GM15510 (cell line): ENCODE results near the gene KCNIP2.

ENCODE experiments used
- POLR2A ChIP-seq: IDR thresholded peaks from 3 replicates; pipeline ENCODE4 v1.6.1; 2011; ENCODE audit warnings: borderline replicate concordance; ENCODE audit not compliant: insufficient read length; ENCODE audit errors: extremely low read depth

Gene KCNIP2

DNA sequence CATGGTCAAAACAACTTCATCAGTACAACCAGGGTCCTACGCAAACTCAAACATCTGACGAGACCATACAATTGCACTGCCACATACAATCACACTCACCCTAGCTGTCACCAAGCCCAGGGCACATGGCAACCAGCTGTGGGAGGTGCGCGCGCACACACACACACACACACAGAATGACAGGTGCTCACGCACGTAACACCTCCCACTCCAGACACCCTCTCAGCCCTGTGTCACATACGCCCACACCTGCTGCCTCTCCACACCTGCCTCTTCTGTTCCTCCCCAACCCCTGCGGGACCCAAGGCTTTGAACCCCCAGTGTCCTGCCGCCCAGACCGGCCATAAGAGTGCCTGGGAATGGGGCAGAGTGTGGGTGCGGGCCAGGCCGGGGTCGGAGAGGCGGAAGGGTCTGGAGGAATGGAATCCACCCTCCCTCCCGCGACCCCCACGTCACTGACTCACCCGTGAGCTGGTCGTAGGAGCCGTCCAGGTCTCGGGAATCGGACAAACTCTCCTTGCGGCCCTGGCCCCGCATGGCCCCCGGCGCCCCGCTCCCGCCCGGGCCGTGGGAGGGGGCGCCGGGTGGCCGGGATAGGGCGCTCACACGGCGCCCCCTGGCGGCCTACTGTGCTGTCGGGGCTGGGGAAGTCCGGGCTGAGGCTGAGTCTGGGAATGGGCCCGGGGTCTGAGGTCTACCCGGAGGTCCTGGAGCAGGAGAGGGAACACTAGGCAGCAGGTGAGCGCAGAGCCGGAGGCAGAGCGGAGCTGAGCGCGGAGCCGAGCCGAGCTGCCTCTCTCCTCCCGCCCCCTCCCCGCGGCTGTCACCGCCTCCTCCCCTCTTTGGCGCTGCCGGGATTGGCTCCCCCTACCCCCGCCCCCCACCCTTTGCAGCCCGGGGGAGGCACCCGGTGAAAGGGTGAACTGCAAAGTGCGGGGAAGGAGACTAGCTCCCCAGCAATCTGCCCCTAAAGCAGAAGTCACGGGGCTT lies at the start of gene KCNIP2:
KCNIP2 (minus strand) TSS at position 769 of the 990 bp plus-strand sequence; CDS start at position 537, 232 bp downstream.
- TF ChIP-seq POLR2A: no peak

DNA sequence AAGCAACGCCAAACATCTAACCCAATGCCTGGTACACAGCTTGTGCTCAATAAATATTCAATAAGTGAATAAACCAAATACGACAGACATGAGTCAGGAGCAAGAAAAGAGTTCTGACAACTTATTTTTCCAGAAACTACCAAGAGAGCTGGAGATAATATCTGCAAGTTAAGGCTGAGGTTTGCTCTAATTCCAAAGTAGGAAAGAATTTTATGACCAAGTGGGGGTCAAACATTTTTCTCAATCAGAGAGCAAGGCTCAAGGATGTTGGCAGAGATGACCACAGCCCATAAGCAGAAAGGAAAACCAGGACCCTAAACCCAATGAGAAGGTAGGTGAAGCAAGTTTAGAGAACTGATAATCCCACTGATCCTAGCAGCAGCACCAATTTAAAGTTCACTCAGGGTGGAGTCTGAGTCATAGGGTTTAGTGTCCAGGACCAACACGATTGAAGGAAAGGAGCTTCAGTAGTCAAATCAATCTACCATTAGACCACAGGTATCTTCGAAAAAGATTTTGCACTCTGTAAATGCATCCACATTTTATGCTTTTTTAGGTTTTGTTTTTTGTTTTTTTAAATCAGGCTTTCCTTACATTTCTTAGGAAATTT lies 49.3 kb upstream of the KCNIP2 start:
- no peak for TF ChIP-seq POLR2A

DNA sequence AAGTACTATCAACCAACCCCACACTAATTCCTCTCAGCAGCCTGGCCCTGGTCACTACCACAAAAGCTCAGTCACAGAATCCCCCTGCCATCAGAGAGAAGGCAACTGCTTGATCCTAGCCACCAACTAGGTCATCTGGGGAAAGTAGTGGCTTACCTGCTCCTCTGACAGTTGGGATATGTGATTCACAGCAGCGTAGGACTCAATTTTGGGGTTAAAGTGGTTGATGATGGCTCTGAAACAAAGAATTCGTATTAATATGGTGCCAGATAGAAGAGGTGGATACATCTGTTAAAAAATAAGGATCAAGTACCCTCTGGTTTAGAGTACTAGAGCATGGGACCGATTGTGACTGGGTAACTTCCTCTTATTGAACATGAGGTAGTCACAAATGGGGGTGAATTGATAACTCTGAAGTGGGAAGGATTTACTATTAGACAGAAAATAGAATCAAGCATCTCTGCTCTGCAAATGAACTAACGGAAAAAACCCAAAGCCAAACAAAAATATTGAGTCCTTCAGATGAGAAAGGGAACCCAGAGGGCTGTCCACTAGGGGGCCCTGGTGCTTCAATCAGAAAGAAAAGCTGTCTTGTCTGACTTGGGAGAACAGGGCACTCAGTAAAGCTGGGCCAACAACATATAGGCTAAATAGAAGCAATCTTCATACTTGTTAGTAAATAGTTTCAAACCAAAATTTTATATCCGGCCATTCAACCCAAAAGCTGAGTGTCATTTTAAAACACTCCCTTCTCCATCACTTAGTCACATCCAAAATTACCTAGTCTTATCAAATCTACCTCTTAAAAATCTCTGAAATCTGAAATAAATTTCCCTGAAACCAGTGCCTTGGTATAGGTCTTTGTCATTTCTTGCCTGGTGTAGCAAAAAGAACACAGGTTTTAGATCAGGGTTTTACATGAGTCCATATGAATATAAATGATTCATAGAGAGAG lies 45.9 kb upstream of the KCNIP2 start:
- TF ChIP-seq POLR2A: no peak

DNA sequence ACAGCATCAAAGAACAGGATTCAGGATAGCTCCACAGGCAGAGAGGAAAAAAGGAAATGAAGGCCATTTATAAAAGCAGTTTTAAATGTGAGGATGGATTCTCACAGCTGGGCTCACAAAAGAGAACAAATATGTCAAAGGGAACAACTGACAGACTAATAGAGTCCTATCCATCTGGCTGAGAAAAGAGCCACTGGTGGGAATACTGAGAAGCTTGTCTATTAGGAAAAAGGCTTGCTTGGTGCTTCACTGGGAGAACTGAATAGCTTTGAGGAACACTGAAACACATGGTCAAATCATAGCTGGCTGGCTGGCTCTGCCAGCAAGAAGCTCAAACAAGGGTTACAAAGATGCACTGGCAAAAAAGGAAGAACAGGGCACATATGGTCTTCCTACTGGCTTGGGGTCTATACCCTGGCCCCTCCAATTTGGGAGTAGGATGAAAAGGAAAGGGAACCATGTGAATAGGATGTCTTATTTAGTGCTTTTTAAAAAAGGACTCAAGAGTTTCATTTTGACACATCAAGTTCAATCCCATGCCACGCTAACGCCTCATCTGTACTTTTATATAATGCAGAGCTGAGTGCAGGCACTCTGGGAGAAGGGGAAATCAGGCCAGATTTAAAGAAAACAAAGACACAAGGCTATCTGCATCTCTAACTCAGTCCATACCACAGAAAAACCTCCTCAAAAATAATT lies 44.8 kb upstream of the KCNIP2 start:
- TF ChIP-seq POLR2A: no peak

DNA sequence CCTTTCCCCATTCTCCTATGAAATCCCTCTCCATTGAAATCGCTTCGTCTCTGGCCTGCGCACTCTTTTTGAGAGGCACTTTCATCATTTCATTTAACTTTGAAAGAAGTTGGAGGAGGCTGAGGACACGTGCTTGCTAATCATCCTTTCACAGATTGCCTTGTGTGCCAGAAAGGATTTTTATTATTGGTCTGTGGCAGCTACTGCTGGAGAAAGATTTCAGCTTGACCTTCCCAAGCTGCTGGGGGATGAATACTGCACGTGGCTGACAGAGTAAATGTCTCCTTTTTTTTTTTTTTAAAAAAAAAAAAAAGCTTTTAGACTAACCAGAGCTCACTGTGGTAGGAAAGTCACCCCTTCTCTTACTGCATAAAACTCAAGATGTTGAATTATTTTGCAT lies 44.2 kb upstream of the KCNIP2 start:
- no peak for TF ChIP-seq POLR2A

DNA sequence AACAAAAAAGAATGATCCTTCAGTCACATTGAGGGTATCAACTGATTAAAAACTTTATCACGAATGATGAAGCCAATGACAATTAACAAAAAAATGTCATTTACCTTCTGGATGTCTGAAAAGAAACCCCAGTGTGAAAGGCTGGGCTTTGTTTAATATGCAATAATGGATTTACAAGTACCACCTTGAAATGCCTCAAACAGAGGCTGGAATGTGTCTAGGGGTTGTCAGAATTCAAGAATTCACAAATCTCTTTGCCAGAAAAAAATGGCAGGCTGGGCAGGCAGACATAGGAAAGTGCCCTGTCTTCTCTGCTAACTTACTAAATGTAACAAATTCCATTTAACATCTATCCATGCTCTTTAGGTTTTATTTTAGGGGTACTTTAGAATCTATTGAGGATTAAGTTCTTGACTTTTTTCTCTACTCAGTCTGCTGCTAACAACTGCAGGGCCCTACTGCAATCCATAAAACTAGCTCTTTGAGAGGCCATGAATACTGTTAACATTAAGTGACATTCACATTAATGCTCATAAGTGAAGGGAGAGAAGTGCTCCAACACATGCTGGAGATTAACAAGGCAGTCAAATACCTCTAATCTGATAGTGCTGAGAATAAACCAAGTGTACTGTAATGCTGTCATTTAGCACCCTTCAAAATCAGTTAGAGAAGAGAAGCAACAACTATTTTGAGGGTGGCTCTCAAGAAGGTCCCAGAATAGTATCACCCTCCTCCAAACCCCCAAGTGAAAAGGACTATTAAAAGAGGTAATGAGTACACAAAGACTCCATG lies 43.1 kb upstream of the KCNIP2 start:
- no peak for TF ChIP-seq POLR2A

DNA sequence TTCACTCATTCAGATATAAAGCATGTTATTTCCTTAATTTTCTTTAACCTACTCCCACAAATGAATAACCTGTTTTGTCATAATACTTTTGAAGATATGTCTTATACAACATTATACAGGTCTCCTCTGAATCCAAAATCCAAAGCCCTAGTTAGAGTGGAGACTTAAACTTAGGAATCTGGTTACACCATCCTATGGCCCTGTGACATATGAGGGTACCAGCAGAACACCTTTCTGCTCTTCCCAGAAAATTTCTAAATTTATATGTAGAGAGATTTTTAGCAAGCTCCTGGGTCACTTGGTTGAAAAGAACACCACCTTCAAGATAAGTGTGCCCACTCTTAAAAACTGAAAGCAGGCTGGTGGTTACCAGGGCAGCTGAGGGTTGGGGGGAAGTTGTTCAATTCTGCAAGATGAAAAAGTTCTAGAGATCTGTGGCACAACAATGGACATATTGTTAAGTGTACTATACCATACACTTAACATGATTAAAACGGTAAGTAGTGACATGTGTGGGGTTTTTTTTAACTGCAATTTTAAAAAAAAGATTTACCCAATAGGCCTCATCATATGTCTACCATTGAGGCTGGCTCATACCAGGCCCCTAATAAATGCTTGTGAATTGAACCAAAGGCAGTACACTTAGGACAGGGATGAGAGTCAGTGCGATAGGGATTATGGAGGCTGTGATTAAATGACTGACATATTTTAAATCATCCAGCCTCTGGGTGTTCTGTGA lies 37.6 kb upstream of the KCNIP2 start:
- TF ChIP-seq POLR2A: no peak

DNA sequence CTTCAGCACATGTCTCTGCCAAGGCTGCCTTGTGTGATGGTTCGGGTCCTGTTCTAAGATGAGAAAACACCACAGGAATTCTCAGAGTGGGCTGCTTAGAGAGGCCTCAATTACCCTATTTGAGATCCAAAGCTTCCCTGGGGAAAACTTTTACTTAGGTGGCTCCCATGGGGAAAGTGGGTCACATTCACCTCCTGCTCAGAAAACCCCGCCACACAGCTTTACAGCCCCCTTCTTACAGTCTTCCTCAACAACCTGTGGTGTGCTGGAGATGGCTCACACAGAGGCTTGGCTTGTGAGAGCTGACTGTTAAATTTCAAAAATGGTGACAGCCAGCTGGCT lies 36.6 kb upstream of the KCNIP2 start:
- no peak for TF ChIP-seq POLR2A

DNA sequence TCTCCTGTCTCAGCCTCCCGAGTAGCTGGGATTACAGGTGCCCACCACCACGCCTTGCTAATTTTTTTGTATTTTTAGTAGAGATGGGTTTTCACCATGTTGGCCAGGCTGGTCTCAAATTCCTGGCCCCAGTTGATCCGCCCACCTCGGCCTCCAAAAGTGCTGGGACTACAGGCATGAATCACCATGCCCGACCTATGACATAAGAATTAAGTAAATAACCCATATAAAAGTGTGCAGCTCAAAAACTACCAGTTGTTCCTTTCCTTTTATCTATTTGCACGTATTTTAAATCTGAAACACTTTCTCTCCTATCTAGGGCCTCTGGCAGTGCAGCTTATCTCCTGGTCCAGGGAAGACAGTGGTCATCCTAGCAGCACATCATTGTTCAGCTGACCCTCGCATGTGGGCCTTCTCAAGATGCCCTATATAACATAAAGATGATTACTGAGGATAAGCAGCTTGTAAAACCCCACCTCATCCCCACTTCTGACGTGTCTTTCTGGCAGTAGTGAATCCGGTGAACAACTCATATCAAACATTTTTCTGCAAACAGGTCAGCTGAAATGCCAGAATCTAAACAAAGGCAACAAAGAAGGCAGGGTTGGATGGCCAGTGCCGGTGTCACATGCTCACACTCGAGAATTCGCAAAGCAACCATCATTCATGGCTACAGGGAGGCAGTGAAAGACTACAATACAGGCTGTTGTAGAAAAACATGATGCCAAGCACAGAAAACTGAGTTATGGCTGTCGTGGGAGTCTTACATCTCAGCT lies 36.0 kb upstream of the KCNIP2 start:
- no peak for TF ChIP-seq POLR2A

DNA sequence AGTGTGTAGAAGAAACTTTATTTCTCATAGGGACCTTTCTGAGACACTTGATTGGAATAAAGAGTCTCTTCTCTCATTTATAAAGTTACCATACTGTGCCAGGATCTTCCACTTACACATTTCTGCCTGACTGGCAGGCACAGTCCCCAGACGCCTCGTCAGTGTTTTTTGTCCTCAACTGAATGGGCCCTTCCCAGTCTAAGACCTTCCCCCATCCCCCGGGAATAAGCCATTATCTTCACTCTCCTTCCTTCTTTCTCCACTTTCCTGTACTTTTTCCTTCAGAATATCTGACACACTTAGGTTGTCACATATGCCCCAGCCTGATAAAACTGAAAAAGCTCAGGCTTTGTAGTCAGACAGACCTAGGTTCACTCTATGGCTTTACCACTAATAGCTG lies 35.3 kb upstream of the KCNIP2 start:
- TF ChIP-seq POLR2A: no peak

DNA sequence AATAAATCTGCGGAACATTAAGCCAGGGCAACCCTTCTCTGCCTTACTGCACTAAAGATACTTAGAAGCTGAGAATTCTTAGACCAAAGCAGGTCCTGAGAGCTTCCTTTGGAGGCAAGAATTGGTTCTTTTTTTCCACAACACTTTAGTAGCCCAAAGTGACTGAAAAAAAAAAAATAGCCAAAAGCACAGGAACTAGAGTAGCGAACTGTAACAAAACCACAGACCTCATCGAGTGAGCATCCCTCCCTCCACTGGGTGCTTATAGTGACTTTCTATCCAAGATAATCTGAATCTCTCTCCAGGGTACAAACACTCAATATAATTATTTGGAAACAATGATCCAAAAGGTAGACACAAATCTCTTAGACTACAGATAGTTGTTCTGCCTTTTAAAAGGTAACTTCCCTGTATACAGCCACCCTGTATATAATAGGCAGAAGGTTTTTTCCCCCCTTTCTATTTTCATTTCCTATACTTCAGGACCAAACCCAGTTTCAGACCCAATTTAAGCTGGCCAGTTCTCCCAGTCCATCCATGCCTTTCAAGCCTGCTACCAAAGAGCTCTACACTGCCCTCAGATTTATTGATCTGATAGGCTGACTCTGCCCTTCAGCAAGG lies 31.6 kb upstream of the KCNIP2 start:
- no peak for TF ChIP-seq POLR2A

DNA sequence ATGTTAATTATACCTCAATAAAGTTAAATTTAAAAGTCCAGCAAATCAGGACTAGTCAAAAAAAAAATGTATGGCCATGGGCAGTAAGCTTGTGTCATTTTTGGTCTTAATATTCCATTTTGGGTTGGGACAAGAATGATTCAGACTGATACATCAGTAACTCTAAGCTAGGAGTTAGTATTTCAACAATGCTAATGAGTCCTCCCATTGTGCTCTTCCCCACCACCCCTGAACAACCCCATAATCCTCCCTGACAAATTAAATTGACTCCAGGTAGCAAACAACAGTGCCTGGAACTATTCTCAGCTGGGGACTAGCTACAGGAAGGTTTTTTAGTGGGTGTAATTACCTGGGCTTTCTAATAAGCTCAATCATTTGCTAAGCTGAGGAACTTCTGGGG lies 30.7 kb upstream of the KCNIP2 start:
- TF ChIP-seq POLR2A: no peak
